K562 (cell line): ENCODE results near the gene GEMIN7. TPM values are rescaled to one million over a fixed set of nuclear protein-coding genes. Genes with fewer than 3 reads are reported as not detected.

ENCODE experiments used
- ARID1B ChIP-seq: fragments of 450-650 bp; IDR thresholded peaks from 2 replicates; pipeline ENCODE4 v1.6.1; 2016; ENCODE audit warnings: antibody characterized with exemption, mild to moderate bottlenecking, inconsistent platforms
- CEBPG ChIP-seq, 3 experiments: fragments of 200-800 bp in 1 of 3; sonication (Bioruptor generic) in 1 of 3; sonication (generic) in 1 of 3; formaldehyde crosslinking in 1 of 3; IDR thresholded peaks in 2 of 3; conservative IDR thresholded peaks in 1 of 3; 2 replicates each; pipeline versions ENCODE4 v1.6.1 to v1.8.0; 2016 to 2022; ENCODE audit warnings: missing compliant biosample characterization in 2 of 3, missing genetic modification characterization in 2 of 3, mild to moderate bottlenecking in 1 of 3, missing genetic modification reagents in 1 of 3
- COPS2 ChIP-seq: fragments of 450-650 bp; conservative IDR thresholded peaks from 2 replicates; pipeline ENCODE4 v1.6.1; 2016; ENCODE audit warnings: mild to moderate bottlenecking, moderate library complexity
- CSDE1 ChIP-seq, 2 experiments: fragments of 450-650 bp; IDR thresholded peaks; 2 replicates each; pipeline ENCODE4 v1.6.1; 2016; ENCODE audit warnings: mild to moderate bottlenecking in 1 of 2
- HDAC1 ChIP-seq, 2 experiments: fragments of 450-650 bp; IDR thresholded peaks; 2 replicates each; pipeline ENCODE4 v1.6.1; 2016 to 2017; ENCODE audit warnings: inconsistent platforms in 1 of 2, mild to moderate bottlenecking in 1 of 2, moderate library complexity in 1 of 2
- HDGF ChIP-seq: fragments of 450-650 bp; IDR thresholded peaks from 2 replicates; pipeline ENCODE4 v1.6.1; 2016
- HNRNPLL ChIP-seq: fragments of 200-400 bp; formaldehyde crosslinking; IDR thresholded peaks from 2 replicates; pipeline ENCODE4 v1.6.1; 2017; ENCODE audit warnings: low read length, low read depth, mild to moderate bottlenecking; ENCODE audit not compliant: poor library complexity, severe bottlenecking
- LCOR ChIP-seq: sonication (generic); formaldehyde crosslinking; IDR thresholded peaks from 2 replicates; pipeline ENCODE4 v1.8.0; 2022; ENCODE audit warnings: mild to moderate bottlenecking, missing genetic modification reagents
- NCOA6 ChIP-seq: fragments of 450-650 bp; IDR thresholded peaks from 2 replicates; pipeline ENCODE4 v1.6.1; 2017; ENCODE audit warnings: mild to moderate bottlenecking
- PRDM10 ChIP-seq: fragments of 450-650 bp; IDR thresholded peaks from 2 replicates; pipeline ENCODE4 v1.6.1; 2018; ENCODE audit not compliant: partially characterized antibody
- THRA ChIP-seq: fragments of 450-650 bp; IDR thresholded peaks from 2 replicates; pipeline ENCODE4 v1.6.1; 2017; ENCODE audit warnings: mild to moderate bottlenecking, moderate library complexity
- VEZF1 ChIP-seq: fragments of 200-800 bp; sonication (Bioruptor generic); IDR thresholded peaks from 2 replicates; pipeline ENCODE4 v1.6.1; 2017; ENCODE audit warnings: missing genetic modification characterization, missing compliant biosample characterization
- ZEB2 ChIP-seq: fragments of 450-650 bp; IDR thresholded peaks from 2 replicates; pipeline ENCODE4 v1.6.1; 2016
- ZFP36 ChIP-seq: fragments of 150-350 bp; IDR thresholded peaks from 2 replicates; pipeline ENCODE4 v1.6.1; 2018; ENCODE audit warnings: low read length, low read depth; ENCODE audit not compliant: partially characterized antibody
- polyA plus RNA-seq, 8 experiments: library from polyadenylated mRNA; depleted of rRNA in 4 of 8; stranded (reverse) in 5 of 8; unstranded in 3 of 8; fragments of >200 nt; fragmentation: Nextera tagmentation in 2 of 8; fragmentation: Illumina TruSeq in 1 of 8; extraction: Ambion mirVana in 2 of 8; extraction: Trizol in 1 of 8; gene quantifications; 2 replicates each; pipeline versions ENCODE4 v1.2.1 to v1.2.3, GENCODE V29; 2011 to 2014; ENCODE audit warnings: inconsistent platforms in 1 of 8, missing spikeins in 1 of 8
- total RNA-seq, 7 experiments: library from RNA; depleted of rRNA in 6 of 7; stranded (reverse); fragments of >200 nt in 6 of 7; fragmentation: Illumina TruSeq in 2 of 7; extraction: Trizol in 2 of 7; gene quantifications; 2 replicates each; pipeline versions ENCODE4 v1.2.1 to v1.2.3, GENCODE V29; 2011 to 2021; ENCODE audit warnings: low replicate concordance in 1 of 7
- TF ChIP-seq, protein P1 (sequence below): fragments of 250-450 bp; sonication (Bioruptor Pico); IDR thresholded peaks from 2 replicates; pipeline ENCODE4 v1.4.0; 2020; ENCODE audit warnings: mild to moderate bottlenecking, moderate library complexity
- TF ChIP-seq, protein P2 (sequence below): sonication (generic); formaldehyde crosslinking; IDR thresholded peaks from 2 replicates; pipeline ENCODE4 v1.8.0; 2022; ENCODE audit warnings: missing genetic modification reagents, mild to moderate bottlenecking, moderate library complexity, borderline replicate concordance

Gene GEMIN7
- total and polyA plus RNA-seq, 9 of the 15 experiments (the other 6 are each of a cell fraction or from before 2014, with no cell fraction given), result 23.1 to 124 (median 54.9) TPM

DNA sequence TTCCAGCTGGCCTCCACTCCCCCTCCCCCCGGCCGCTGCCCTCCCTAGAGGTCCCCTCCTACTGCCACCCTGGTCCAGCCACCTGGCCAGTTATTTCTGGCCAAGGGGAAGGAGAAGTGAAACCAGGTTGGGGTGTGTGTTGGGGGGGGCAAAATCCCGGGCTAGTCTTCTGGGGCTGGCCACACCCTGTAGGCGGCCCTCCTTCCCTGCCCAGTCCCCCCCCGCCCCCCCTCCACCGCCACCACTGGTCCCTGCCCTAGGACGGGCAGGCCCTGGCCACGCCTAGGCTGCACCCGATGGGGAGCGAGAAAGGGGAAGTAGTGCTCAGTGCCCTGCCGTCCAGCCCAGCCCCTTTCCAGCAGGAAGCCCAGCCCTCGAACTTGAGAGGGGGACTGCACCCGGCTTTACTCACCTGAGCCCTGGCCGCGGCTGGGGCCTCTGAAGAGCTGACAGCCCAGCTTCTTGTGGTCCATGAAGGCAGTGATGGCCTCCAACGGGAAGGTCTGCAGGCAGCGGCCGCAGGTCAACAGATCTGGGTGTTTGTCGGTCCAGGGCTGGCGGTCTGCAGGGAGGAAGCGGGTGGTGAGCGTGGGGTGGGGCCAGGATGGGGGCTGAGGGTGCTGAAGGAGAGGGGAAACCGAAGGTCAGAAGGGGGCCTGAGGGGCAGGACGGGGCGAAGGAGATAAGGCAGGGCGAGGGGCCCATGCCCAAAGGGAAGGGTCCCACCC lies 3.6 kb upstream of the GEMIN7 start (continued):
- TF ChIP-seq ZFP36 (peak; percentile 73), CSDE1 (IDR thresholded peaks at IDR 0.05) (no peak), COPS2 (no peak), CEBPG (CRISPR knock-in tag; IDR thresholded peaks at IDR 0.05) (no peak), CEBPG (tag; conservative IDR thresholded peaks at IDR 0.05 in 1 of 2, IDR thresholded peaks at IDR 0.05 in 1 of 2) (no peak), NCOA6 (peak; percentile 57; the same call in 1 of the 2 replicates), HDAC1 (IDR thresholded peaks at IDR 0.05) (peak in 1 of 2 experiments; percentile 56; a peak in 1 of 4 replicates), HNRNPLL (no peak), HDGF (peak; percentile 87; the same call in 1 of the 2 replicates), LCOR (peak; percentile 79), ARID1B (peak; percentile 41), VEZF1 (CRISPR knock-in tag) (peak; percentile 99), PRDM10 (peak; percentile 72), ZEB2 (peak; percentile 28; the same call in 1 of the 2 replicates), THRA (no peak)
- TF ChIP-seq, protein P1, sequence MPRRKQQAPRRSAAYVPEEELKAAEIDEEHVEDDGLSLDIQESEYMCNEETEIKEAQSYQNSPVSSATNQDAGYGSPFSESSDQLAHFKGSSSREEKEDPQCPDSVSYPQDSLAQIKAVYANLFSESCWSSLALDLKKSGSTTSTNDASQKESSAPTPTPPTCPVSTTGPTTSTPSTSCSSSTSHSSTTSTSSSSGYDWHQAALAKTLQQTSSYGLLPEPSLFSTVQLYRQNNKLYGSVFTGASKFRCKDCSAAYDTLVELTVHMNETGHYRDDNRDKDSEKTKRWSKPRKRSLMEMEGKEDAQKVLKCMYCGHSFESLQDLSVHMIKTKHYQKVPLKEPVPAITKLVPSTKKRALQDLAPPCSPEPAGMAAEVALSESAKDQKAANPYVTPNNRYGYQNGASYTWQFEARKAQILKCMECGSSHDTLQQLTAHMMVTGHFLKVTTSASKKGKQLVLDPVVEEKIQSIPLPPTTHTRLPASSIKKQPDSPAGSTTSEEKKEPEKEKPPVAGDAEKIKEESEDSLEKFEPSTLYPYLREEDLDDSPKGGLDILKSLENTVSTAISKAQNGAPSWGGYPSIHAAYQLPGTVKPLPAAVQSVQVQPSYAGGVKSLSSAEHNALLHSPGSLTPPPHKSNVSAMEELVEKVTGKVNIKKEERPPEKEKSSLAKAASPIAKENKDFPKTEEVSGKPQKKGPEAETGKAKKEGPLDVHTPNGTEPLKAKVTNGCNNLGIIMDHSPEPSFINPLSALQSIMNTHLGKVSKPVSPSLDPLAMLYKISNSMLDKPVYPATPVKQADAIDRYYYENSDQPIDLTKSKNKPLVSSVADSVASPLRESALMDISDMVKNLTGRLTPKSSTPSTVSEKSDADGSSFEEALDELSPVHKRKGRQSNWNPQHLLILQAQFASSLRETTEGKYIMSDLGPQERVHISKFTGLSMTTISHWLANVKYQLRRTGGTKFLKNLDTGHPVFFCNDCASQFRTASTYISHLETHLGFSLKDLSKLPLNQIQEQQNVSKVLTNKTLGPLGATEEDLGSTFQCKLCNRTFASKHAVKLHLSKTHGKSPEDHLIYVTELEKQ (CRISPR knock-in tag), result no peak
- TF ChIP-seq, protein P2, sequence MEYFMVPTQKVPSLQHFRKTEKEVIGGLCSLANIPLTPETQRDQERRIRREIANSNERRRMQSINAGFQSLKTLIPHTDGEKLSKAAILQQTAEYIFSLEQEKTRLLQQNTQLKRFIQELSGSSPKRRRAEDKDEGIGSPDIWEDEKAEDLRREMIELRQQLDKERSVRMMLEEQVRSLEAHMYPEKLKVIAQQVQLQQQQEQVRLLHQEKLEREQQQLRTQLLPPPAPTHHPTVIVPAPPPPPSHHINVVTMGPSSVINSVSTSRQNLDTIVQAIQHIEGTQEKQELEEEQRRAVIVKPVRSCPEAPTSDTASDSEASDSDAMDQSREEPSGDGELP, result peak; percentile 83
